Esophagus squamous epithelium (tissue), 4 donors: ENCODE data around the gene SDHC.

Experiments used
- POLR2A ChIP-seq, 4 donors: fragments of 450-650 bp; IDR thresholded peaks; one replicate each; pipeline ENCODE4 v1.6.1; 2017; ENCODE audit warnings: antibody characterized with exemption in 4 of 4, mild to moderate bottlenecking in 4 of 4, moderate library complexity in 3 of 4
- TF ChIP-seq, protein P1 (sequence below), 6 experiments: fragments of 450-650 bp in 4 of 6; fragments of 200-600 bp in 2 of 6; sonication (generic) in 2 of 6; IDR thresholded peaks; one replicate each; pipeline ENCODE4 v1.5.1; 2016 to 2019; ENCODE audit warnings: antibody characterized with exemption in 6 of 6, mild to moderate bottlenecking in 4 of 6, moderate library complexity in 4 of 6

GRCh38 chr1:161373442-161373841, 59.3 kb downstream of the SDHC start:
- TF ChIP-seq, protein P1, sequence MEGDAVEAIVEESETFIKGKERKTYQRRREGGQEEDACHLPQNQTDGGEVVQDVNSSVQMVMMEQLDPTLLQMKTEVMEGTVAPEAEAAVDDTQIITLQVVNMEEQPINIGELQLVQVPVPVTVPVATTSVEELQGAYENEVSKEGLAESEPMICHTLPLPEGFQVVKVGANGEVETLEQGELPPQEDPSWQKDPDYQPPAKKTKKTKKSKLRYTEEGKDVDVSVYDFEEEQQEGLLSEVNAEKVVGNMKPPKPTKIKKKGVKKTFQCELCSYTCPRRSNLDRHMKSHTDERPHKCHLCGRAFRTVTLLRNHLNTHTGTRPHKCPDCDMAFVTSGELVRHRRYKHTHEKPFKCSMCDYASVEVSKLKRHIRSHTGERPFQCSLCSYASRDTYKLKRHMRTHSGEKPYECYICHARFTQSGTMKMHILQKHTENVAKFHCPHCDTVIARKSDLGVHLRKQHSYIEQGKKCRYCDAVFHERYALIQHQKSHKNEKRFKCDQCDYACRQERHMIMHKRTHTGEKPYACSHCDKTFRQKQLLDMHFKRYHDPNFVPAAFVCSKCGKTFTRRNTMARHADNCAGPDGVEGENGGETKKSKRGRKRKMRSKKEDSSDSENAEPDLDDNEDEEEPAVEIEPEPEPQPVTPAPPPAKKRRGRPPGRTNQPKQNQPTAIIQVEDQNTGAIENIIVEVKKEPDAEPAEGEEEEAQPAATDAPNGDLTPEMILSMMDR (IDR thresholded peaks at IDR 0.05) = no peak
- no peak for TF ChIP-seq POLR2A (IDR thresholded peaks at IDR 0.05)
